ENCODE data around the gene SPRR3.

- TF ChIP-seq POLR2AphosphoS5 (IDR thresholded peaks at IDR 0.05) = no peak
- TF ChIP-seq CTCF (IDR thresholded peaks at IDR 0.05) = no peak
These were observed 3.1 kb upstream of the SPRR3 start for GRCh38 chr1:152998476-152998875.

Measured in prostate gland (tissue), 2 donors.